Stimulated activated CD8-positive, alpha-beta memory T cell treated with anti-CD3 and anti-CD28 coated beads, Interleukin-4, amount 100 ng/mL, for 4 hours (primary cell): Measurements from ENCODE around the gene RMI1.

ENCODE experiments used
- DNase-seq, 2 donors: peaks; one replicate each; pipeline ENCODE4 v3.0.0-alpha.2; 2020; ENCODE audit warnings: low read depth in 2 of 2, low spot score in 1 of 2

RMI1 gene

DNA sequence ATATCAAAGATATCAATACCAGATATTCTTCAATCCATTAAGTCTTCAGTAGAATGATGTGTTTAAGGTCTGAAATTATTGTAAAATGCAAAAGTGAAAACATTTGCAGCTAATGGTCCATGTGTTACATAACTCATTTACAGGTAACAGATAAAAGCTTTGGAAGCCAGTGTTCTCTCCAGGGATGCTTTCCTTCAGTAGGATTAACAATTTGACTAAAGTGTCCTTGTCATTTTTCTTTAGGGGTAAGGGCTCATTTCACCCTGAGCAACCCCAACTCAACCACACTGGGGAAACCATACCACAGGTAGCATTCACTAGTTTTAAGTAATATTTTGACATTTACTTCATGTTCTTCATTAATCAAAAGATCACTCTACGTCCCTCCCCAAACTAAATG lies 13.5 kb upstream of the RMI1 start:
- no peak for DNase-seq

DNA sequence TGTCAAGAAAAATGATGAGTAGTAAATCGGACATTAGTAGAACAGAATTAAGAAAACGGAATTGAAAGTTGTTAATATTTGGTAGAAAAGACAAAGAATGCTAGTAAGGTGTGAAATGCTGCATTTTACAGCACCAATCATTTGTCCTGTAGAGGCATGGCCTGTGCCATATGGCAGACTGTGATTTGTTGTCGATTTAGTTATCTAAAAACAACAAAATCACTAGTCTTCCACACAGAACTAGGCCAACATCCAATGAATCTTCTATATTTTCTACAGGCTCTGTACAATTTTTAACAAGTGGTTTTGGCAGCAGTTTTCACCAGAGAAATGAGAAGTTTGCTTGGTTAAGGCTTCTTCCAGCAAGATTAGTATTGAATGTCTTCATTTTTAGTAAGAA lies 11.0 kb upstream of the RMI1 start:
- DNase-seq: no peak

DNA sequence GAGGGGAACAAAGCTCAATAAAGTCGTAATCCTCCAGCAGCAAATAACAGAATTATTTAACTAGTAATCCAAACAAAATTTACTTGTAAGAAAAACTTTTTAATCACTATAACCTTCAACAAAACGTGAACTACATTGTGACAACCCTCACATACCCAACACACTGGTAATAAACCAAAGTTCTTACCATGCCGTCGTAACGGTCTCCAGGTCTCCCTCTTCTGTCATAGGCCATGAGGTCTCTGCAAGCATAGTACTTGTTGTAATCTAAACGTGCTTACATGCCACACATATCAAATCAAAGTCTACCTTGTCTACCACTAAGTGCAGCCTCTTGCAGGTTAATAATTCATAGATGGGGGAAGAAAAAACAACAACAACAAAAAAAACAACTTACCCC lies 9.1 kb upstream of the RMI1 start:
- DNase-seq: no peak

DNA sequence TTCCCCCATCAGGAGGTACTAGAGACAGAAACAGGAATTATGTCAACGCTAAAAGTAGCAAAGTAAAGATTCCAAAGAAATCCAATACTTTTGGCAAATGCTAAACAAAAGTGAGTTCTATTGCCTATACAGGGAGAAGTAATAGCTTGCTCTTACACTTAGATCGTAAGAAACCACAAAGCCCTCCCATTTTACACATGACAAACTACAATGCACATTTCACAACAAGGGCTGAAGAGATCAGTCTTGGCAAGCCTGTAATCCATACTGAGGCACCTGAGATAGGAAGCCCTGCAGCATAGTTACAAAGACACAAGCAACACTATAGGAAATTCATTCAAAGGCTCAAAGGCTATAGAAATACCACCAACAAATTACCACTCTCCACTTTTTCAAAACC lies 8.3 kb upstream of the RMI1 start:
- no peak for DNase-seq

DNA sequence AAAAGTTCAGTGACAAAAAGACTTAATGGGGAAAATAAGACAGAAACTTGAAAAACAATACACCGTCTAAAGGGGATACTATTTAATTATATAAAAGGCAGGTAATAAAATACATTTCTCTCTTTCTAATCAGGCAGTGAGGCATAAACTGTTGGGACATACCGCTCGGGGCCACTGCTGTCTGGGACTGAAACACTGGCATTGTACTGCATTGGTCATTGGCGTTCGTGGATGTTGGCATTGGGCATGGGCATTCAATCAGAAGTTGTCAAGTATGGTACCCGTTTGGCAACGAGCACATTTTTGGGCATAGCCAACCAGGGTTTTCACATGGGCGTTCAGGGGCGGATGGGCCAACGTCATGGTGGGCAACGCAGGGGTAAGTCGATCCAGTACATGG lies 5.3 kb upstream of the RMI1 start:
- DNase-seq: no peak

DNA sequence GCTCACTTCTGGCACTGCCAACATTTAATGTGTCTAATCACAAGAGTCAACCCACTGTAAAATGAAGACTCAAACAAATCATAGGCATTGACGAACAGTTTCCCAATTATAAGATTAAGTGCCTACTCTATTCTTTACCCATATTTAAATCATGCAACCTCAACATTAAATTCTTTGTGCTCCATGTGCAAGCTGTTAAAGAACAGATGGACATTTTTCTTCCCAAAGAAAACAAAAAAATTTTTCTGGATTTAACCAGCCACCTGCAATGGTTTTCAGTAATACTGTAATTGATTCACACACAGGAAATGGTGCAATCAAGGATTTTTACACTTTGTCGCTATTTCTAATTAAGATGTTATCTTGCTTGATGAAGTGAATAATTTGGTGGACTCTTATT lies 4.2 kb upstream of the RMI1 start:
- DNase-seq: no peak

DNA sequence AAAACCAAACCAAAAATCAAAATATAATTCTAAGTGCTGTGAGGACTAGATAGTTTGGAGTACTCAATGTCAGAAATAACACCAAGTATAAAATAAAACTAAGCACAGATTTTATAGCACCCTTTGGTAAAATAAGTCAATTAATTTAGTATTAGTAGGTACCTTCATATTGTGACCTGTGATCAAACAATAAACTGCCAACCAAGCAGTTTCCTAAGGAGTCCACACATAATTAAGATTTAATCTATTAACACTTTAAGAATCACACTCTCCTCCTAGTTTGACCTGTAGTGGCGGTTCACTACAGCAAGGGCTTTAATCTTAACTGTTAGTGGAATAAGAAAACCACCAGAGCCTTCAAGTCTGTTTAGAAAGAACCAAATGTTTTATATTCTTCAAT lies 3.4 kb upstream of the RMI1 start:
- no peak for DNase-seq

DNA sequence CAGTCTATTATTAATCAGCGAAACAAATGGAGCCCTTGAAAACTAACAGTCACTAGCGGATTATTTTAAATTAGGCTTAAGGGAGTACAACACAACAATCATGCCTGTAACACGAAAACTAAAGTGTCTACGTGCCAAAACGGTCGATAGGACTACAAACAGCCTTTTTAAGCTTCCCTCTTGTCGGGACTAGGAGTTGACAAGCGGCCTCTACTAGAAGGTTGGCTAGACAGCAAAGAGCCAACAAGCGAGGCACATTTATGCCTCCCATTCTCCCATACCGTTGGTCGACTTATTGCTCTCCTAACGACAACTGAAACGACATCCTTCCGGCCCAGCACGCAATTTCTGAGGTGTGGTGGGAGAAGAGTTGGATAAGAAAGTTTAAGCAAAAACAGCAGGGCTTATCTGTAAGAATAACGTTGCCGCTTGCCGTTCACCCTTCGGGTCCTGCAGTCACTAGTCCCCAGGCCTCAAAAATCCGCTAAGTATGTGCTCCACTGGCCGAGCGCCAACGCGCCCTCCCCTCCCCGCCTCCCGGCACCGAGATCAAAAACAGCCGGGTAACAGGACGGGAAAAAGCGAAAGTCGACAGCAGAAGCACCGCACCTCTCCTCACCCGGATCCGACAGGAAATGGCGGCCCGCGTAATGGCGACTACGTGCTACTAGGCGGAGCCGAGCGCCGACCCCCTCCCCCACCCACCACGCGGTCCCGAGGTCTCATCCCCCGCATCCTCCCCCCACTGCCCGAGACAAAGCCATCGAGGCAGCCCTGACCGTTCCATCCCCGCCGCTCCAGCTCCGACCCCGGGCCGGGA lies 1.4 kb upstream of the RMI1 start:
- DNase-seq: peak; percentile 70 to 82

DNA sequence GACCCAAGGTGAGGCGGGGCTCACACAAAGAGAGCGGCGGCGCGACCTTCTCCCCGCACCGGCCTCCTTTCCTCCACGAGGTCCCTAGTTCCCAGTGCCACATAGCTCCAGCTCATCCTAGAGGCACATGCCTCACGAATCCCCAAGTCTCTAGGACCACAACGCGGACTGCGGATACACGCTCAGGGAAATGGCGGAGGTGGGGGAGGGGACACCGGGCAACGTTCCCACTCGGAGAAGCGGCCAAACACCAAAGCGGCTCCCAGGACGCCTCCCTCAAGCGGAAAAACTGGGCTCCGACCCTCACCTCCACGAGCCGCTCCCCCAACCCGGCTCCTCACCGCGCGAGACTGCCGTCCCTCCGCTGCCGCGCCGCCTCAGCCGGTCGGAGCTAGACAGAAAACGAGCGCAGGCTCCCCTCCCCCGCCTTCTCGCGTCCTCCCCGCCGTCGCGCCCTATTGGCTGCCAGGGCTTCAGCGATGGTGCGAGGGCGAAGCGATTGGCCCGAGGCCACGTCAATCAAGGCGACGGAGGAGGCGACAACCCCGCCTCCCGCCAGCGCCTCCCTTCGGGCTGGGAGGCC lies 702 bp upstream of the RMI1 start, which contains the start of gene HNRNPK:
HNRNPK (minus strand) TSS at position 404 of the 583 bp plus-strand sequence. CDS start 1,963 bp downstream, outside the sequence.
- peak; percentile 98 to 99 for DNase-seq

DNA sequence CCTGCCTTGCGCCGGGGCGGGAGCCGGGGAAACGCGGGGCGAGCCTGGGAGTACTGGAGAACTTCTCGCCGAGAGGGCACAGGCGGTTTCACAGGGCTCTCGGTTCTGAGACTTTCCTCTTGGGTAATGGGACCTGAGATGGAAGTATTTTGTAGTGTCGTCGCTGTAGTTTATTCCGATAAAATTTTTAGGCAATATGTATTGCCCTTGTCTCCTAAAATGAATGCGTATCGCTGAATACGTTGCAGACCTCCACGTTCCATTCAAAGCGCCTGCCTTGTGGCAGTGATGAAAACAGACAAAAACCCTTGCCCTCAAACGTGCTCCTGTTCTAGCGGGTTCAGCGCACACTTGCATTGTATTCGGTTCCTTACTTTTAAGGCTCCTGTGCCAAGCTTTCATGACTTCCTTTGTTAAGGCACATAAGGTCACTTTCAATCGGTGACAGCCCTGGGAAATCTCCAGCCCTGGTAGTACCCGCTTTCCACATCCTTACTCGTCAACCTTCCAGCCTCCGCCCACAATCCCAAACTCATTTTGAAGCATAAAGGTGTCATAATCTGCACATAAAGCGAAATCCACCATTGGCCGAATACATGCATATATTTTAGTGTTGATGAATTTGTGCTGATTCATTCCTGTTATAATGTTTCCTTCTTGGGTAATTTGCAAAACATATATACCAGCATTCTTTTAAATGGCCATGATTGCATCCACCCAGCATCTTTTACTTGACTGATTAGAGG lies 694 bp downstream of the RMI1 start:
- DNase-seq: no peak

DNA sequence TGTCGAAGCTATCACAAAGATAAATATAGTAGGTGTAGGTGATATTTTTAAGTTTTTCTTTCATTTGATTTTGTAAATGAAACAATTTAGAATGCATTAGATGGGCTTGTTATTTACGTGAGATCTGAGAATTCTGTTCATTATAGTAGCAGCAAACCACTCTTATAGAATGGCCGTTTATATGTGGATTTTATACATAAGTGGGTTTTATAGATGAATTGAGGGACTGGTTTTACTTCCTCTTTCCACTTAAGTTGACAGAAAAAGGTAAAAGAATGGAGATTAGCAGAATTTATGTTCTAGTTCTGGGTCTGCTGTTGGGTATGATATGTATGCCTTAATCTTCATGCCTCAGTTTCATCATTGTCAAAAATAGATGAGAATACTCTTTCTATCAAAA lies 5.6 kb downstream of the RMI1 start:
- no peak for DNase-seq

DNA sequence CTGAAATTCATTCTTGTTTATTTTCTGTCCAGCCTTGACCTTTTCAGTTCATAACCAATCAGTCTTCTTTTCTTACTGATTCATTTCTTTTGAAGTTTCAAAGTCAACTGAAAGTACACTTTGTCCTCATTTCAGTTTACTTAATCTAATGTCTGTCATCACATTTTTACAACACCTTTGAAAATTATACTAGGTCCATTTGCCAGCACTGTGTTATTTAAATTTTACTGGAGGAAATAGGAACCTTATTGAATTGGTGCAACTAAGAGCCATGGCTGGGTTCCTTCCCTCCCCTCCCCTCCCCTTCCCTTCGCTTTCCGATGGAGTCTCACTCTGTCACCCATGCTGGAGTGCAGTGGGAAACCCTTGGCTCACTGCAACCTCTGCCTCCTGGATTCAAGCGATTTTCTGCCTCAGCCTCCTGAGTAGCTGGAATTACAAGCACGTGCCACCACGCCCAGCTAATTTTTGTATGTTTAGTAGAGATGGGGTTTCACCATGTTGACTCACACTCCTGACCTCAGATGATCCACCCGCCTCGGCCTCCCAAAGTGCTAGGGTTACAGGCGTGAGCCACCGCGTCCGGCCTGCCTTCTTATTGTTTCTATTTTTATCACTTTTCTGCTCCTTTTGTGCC lies 6.3 kb downstream of the RMI1 start:
- DNase-seq: peak in 1 of 2 donors; percentile 15

DNA sequence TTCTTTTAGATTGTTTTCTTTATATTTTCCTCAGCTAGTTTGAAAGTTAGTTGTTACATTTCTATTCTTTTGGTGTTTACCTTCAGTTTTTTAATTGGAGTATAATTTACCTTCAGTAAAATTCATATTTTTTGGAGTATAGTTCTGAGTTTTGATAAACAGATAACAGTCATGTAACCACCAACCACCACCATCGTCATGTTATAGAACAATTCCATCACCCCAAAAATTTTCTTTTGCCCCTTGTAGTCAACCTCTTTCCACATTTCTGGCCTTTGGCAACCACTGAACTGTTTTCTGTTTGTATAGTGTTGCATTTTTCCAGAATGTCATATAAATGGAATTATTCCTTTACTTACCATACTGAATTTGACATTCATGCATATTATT lies 6.8 kb downstream of the RMI1 start:
- no peak for DNase-seq

DNA sequence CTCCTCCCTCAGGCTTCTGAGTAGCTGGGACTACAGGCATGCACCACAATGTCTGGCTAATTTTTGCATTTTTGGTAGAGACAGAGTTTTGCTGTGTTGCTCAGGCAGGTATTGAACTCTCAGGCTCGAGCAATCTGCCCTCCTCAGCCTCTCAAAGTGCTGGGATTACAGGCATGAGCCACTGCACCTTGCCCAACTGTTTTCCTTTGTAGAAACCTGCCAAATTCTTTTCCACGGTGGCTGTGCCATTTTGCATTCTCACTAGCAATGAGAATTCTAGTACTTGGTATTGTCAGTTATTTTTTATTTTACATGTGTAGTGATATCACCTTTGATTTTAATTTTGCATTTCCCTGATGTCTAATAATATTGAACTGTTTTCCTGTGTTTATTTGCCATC lies 7.8 kb downstream of the RMI1 start:
- DNase-seq: no peak

DNA sequence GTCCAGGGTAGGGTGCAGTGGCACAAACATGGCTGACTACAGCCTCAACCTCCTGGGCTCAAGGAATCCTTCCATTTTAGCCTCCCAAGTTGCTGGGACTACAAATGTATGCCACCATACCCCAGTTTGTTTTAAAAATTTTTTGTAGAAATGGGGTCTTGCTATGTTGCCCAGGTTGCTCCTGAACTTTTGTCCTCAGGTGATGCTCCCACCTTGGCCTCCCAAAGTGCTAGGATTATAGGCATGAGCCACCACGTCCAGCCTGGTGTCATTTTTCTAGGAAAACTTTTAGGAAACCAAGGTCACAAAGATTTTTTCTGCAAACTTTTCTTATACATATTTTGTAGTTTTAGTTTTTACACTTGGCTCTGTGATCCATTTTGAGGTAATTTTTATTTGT lies 10.8 kb downstream of the RMI1 start:
- DNase-seq: no peak

DNA sequence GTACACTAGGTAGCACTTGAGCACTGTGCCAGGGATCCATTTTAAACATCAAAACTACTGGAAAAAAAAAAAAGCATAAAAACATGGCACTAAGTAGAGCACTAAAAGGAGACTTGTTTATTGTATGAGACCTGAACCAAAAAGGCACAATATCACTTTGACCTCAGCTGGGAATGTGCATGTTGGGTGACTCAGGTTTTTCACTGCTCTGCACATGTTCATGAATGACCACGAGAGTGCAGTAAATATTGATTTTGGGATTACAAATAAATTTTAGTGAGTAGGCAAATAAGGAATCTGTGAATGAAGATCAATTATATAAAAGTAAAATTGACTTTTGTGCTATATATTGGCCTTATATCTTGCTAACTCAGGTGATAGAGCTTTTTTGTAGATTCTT lies 11.8 kb downstream of the RMI1 start:
- DNase-seq: no peak

DNA sequence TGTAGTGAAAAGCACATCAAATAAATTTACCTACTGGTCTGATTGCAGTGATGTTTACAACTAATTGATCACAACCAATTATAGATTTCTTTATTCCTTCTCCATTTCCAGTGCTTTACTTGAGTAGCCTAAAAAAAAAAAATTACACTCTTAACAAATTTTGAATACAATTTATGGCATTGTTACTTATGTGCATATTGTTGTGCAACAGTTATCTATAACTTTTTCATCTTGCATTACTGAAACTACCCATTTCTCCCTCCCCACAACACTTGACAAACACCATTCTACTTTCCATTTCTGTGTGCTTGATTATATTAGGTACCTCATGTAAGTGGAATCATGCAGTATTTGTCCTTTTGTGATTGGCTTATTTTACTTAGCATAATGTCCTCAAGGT lies 12.3 kb downstream of the RMI1 start:
- no peak for DNase-seq

DNA sequence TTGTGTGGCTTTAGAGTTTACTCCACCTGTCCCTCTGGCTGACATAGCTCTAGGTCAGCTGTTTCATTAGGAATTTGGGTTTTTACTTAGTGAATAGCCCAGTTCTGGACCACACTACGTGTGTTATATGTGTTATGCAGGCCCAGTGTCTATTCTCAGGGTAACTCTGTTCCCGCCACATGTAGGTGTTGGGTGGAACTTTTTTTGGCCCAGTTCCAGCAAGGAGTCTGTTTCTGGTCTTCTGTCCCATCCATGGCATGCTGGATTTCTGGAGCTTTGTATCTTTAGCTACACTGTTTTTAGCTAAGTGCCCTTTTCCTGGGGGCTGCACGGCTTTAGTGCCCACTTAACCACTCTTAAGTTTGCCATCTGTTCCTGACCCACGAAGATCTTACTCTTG lies 15.5 kb downstream of the RMI1 start:
- DNase-seq: no peak

DNA sequence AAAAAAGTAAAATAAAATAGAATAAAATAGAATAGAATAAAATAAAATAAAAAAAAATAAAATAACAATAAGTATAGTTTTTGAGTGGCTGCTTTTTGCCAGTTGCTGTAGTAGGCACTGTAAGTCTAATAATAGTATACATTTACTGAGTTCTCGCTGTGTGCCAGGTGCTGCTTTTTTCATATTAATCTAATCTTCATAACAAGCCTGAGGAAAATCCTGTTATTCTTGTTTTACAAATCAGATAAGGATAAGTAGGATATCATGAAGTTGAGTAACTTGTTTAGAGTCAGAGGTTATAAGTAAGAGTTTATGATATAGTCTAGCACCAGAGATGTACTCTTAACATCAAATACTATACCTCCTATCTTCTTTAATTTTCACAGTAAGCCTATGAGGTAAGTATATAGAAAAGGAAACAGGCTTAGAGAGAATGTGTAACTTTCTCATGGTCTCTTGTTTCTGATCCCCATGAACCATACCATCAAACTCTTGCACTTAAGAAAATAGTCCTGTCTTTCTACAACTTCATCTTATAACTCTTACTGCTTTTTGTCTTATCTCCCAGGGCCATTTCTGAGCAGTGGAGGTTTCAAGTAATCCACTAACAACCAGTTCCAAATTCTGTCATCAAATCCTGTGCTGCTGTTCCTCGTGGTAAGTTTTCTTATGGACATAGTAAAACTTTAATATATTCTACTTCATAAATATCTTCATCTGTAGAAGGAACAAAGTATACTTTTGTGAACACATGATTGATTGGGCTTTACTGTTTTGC lies 18.7 kb downstream of the RMI1 start:
- no peak for DNase-seq

DNA sequence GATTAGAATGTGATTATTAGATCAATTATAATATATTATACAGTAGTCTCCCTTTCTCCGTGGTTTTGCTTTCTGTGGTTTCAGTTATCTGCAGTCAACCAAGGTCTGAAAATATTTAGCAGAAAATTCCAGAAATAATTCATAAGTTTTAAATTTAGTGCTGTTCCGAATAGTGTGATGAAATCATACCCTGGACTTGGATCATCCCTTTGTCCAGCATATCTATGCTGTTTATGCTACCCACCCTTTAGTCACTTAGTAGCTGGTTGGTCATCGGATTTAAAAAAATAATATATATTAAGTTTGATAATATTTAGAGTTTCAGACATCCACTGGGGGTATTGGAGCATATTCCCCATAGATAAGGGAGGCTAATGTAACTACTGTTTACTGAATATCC lies 19.6 kb downstream of the RMI1 start:
- DNase-seq: no peak

DNA sequence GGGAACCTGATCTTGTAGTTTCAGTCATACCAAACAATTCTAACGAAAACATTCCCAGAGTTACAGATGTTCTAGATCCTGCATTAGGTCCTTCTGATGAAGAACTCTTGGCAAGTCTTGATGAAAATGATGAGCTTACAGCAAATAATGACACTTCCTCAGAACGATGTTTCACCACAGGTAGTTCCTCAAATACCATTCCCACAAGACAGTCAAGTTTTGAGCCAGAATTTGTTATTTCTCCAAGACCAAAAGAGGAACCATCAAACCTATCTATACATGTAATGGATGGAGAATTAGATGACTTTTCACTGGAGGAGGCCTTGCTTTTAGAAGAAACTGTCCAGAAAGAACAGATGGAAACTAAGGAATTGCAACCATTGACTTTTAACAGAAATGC lies 21.0 kb downstream of the RMI1 start:
- DNase-seq: no peak
